Measurements from ENCODE around the gene LRRC3.

The LRRC3 gene

GRCh38 chr21:44440241-44441040 is 14.9 kb upstream of the LRRC3 start:
- no peak for DNase-seq

DNA sequence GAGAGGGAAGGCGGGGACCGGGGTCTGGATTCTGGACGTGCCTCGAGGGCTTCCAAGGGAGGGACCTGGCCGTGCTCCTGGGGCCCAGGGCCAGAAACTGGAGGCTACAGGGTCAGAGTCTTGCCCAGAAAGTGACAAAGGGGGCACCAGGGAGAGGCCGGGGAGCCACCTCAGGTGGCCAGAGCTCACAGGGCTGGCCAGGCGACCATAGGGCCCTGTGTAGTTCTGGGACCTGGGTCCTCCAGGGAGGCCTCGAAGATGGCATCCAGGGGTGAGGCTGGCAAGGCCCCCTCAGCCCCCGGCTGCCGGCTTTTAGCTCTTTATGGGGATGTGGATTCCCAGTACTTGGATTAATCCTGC is 14.3 kb upstream of the LRRC3 start:
- no peak for DNase-seq

- peak; percentile 13 for DNase-seq
These were observed 13.6 kb upstream of the LRRC3 start for GRCh38 chr21:44441581-44442265.

- peak; percentile 22 for DNase-seq
These were observed 12.8 kb upstream of the LRRC3 start for GRCh38 chr21:44442266-44443125.

DNA sequence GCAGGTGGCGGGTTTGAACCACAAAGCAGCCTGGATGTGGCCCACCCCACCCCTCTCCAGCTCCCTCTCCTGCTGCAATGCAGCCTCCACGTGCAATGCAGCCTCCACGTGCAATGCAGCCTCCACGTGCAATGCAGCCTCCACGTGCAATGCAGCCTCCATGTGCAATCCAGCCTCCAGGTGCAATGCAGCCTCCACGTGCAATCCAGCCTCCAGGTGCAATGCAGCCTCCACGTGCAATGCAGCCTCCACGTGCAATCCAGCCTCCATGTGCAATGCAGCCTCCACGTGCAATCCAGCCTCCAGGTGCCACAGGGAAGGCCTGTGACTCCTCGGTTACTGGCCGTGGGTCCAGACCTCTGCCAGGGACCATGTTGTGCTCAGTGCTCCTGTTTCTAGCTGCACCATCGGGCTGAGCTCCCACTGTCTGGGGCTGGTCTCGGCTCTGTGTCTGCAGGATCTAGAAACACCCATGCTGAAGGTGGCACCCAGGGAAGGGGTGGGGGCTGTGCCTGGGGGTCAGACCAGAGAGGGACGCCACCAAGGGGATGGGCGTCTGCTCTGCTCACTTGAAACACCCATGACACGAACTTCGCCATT is 11.9 kb upstream of the LRRC3 start:
- no peak for DNase-seq

GRCh38 chr21:44443891-44444285 is 11.4 kb upstream of the LRRC3 start:
- no peak for DNase-seq

- DNase-seq, result no peak
These were observed 10.9 kb upstream of the LRRC3 start for GRCh38 chr21:44444286-44444931.

GRCh38 chr21:44445145-44445812 is 10.0 kb upstream of the LRRC3 start:
- no peak for DNase-seq

- no peak for DNase-seq
These were observed 6.6 kb upstream of the LRRC3 start for GRCh38 chr21:44448651-44449131.

DNA sequence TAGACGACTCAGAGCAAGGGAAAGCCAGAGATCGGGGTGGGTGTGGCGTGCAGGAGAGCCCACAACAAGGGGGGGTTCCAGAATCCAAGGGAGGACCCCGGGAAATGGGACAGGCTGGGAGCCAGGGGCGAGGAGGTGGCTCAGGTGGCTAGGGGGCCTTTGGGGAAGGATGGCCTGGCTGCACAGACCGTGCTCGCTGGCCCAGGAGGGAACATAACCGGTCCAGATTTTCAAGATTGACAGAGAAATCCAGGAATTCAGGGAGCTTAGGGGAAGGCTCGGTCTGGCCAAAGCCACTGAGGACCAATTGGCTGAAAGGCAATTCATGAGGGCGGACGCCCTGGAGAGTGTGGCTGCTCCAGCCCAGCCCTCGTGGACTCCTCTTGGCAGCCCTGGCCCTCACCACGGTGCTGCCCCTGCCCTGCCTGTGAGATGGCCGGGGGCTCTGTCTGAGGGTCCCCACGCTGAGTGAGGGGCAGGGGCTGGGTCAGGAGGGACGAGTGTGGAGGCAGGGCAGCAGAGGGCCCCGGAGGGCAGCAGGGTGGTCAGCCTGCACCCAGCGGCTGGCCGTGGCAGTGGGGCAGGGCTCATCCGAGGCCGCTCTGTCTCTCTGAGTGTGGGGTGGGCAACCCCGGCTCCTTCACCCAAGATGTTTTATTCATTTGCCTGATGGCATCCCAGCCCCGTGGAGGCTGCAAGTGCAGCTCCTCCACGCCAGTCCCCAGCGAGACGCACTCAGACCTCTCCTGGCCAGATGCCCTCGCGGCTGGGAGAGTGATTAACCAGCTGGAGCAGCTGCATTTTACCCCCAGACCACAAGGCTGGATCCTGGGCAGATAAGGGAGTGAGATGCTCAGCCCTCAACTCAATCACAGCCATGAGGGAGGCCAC is 5.6 kb upstream of the LRRC3 start:
- DNase-seq, result no peak

DNA sequence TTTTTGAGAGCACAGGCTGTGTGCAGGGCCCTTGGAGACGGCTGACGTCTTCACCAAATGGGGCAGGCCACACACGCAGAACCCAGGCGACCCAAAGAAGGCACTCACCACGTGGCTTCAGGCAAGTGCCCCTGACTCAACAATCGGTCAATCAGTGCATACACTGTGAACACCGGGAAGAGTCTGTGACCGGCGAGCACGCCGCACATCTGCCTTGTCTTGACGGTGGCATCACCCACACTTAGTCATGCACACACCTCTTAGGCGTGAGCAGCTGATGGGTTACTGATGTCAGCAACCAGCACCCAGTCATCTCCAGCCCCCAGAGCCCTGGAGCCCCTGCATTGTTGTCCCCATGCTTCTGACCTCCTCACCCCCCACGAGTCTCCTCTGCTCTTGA is 4.9 kb upstream of the LRRC3 start:
- no peak for DNase-seq

DNA sequence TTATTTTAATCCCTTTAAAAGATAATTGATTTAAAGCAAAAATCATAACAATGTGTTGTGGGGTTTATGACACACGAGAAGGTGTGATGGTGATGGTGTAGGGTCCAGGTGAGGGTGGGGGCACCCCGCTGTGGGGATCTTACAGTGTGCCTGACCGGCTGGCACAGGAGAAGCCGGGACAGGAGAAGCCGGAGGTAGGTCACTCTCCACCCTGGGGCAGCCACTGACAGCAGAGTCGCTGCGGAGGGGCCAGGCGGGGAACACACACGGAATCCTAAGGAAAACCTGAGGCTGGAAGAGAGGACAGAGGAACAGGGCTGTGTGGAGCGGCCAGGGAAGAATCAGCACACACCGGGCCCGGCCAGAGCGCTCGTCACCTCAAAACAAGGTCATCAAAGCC is 4.3 kb upstream of the LRRC3 start:
- DNase-seq, result no peak

DNA sequence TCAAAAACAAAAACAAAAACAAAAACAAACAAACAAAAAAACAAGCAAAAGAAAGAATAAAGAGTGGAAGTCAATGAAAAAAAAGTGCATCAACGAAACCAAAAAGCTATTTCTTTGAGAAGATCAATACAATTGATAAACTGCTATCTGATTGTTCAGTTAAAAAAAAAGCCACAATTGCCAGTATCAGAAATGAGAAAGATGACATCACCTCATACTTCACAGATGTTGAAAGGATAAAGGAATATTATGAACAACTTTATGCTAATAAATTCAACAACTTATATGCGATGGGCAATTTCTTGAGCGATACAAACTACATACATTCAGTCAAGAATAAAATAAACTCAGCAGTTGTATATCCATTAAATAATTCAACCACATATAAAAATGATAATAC is 2.2 kb upstream of the LRRC3 start:
- DNase-seq, result no peak

DNA sequence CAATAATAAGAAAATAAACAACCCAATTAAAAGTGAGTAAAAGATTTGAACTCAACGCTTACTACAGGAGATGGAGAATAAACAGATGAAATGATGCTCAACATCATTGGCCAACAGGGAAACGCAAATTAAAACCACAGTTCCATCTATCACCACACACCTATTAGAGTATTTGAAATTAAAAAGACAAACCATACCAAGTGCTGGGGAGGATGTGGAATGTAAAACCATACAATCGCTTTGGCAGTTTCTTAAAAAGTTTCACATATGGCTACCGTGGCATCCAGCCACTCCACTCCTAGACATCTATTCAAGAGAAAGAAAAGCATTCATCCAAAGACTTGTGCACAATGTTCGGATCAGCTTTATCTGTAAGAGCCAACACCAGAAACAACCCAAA is 1.3 kb upstream of the LRRC3 start:
- no peak for DNase-seq

DNA sequence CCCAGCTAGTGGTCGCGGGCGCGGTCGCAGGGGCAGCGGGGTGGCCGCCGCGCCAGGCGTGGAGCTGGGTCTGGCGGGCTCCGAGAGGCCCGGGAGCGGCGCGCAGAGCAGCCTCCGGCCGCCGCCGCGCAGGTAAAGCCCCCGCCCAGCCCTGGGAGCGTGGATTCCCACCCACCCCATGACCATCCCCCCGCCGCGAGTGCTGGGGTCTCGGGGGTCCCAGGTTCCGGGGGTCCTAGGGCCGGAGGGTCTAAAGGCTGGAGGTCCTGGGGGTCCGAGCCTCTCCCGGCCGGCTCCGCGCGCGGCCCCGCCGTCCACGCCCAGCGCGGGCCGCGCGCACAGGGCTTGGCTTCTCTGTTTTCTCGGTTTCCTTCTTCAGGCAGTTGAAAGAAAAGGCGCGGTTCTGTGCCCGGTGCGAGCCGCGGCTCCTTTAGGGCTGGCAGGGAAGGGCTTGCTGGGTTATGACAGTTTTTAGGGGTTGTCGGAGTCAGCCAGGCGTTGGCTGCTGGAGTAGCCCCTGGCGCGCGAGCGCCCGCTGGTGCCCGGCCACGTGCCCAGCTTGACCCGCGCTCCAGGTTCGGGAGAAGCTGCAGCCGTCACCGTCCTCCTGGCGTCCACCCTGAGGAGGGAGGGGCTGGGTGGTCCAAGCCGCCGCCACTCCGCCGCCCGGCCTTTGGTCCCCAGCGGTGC is 359 bp downstream of the LRRC3 start:
- no peak for DNase-seq

DNA sequence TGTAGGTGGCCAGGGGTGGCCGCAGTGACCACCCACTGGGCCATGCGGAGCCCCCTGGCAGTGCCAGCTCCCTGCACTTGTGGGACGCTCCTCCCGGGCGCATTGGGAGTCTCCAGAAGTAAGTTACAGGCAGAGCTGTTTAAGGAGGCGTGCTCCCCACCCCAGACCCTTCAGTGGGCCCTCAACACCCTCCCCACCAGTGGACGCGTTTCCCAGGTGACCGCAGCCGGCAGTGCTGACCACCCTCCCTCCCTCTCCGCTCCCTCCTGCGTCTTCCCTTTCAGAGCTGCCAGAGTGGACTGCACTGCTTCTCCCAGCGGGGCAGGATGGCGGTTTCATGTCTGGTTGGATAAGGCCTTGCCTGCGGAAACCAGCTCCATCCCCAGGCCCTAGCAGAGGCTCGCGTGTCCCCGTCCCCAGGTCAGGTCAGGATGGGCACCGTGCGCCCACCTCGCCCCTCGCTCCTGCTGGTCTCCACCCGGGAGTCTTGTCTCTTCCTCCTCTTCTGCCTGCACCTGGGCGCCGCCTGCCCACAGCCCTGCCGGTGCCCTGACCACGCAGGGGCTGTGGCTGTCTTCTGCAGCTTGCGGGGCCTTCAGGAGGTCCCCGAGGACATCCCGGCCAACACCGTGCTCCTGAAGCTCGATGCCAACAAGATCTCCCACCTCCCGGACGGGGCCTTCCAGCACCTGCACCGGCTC is 1.1 kb downstream of the LRRC3 start:
- no peak for DNase-seq

DNA sequence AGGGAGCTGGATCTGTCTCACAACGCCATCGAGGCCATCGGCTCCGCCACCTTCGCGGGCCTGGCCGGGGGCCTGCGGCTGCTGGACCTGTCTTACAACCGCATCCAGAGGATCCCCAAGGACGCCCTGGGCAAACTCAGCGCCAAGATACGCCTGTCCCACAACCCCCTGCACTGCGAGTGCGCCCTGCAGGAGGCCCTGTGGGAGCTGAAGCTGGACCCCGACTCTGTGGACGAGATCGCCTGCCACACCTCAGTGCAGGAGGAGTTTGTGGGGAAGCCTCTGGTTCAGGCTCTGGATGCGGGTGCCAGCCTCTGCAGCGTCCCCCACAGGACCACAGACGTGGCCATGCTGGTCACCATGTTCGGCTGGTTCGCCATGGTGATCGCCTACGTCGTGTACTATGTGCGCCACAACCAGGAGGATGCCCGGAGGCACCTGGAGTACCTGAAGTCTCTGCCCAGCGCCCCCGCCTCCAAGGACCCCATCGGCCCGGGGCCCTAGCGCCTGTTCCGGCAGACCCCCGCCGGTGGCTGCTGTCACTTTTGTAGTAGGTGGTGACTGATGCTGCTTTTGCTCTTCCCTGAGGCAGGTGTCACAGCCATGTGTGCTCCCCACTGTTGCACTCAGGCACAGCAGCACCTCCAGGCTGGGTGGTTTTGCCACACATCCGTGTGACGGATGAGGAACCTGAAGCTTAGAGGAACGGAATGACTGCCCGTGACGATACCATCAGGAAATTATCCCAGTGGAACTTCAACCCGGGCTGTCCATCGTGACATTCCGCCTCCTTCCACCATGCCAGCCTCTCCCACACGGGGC is 1.8 kb downstream of the LRRC3 start:
- DNase-seq, result no peak

DNA sequence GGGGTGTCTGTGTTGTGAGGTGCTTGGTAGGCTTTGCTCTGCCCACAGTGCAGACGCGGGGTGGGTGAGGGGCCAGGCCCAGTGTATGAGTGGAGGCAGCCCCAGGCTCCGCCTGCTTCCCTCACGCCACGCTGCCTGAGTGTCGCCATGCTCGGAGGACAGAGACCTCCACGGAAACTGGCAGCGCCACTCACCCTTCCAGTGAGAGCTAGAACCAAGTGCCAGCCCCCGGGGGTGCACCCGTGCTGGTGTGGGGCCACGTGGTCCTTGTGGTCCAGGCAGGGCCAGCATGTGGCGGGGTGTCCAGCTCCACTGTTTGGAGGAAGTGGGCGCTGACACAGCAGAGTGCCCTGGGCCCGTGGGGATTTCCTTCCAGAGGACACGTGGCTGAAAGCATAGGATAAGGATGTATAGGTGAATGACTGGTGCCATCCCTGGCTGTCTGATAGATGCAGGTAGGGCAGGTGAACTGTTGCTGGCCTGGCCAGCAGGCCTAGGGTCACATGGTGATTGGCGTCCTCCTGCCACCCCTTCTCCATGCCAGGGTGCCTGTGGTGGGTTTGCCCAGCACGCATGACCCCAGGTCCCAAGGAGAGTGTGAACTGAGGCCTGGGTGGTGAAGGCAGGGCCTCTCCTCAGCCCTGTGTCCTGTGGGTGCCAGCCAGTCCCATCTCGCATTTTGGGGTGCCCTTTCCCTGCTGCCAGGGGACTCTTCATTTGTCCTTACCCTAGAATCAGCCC is 3.8 kb downstream of the LRRC3 start:
- DNase-seq, result no peak
